Esophagus muscularis mucosa (tissue), 4 donors: ENCODE data around the gene LIN9. TPM values are rescaled to one million over a fixed set of nuclear protein-coding genes. Genes with fewer than 3 reads are reported as not detected.

Experiments
- DNase-seq: peaks from one replicate; pipeline ENCODE4 v3.0.0-alpha.2; 2017; ENCODE audit errors: extremely low spot score
- H3K27ac ChIP-seq, 4 donors: fragments of 200-600 bp; sonication (generic); replicated peaks in 1 of 4; 1 replicate in 3 of 4; 2 replicates in 1 of 4; pipeline ENCODE4 v1.5.1; 2016 to 2019; ENCODE audit warnings: mild to moderate bottlenecking in 1 of 4
- H3K27me3 ChIP-seq, 4 donors: fragments of 200-600 bp; sonication (generic); one replicate each; pipeline versions ENCODE4 v1.5.1 to v1.6.0; 2016 to 2019
- H3K36me3 ChIP-seq, 4 donors: fragments of 200-600 bp; sonication (generic); one replicate each; pipeline ENCODE4 v1.5.1; 2016 to 2019
- H3K4me1 ChIP-seq, 4 donors: fragments of 200-600 bp; sonication (generic); one replicate each; pipeline ENCODE4 v1.5.1; 2016 to 2019
- H3K4me3 ChIP-seq, 4 donors: fragments of 200-600 bp; sonication (generic); 1 replicate in 2 of 4; 2 replicates in 2 of 4; pipeline ENCODE4 v1.5.1; 2016 to 2019; ENCODE audit warnings: mild to moderate bottlenecking in 4 of 4, moderate library complexity in 1 of 4
- H3K9me3 ChIP-seq, 4 donors: fragments of 200-600 bp; sonication (generic); 1 replicate in 3 of 4; 2 replicates in 1 of 4; pipeline ENCODE4 v1.5.1; 2016 to 2019
- CTCF ChIP-seq, 3 experiments: fragments of 200-600 bp in 2 of 3; fragments of 450-650 bp in 1 of 3; sonication (generic) in 2 of 3; IDR thresholded peaks; one replicate each; pipeline ENCODE4 v1.5.1; 2017 to 2019; ENCODE audit warnings: antibody characterized with exemption in 3 of 3, mild to moderate bottlenecking in 2 of 3, moderate library complexity in 1 of 3
- EP300 ChIP-seq: sonication (generic); formaldehyde crosslinking; IDR thresholded peaks from one replicate; pipeline ENCODE4 v1.6.1; 2017; ENCODE audit warnings: antibody characterized with exemption
- POLR2A ChIP-seq: fragments of 450-650 bp; IDR thresholded peaks from one replicate; pipeline ENCODE4 v1.6.1; 2017; ENCODE audit warnings: antibody characterized with exemption, moderate library complexity, mild to moderate bottlenecking, low read depth
- POLR2AphosphoS5 ChIP-seq, 2 donors: sonication (generic); formaldehyde crosslinking; IDR thresholded peaks; one replicate each; pipeline ENCODE4 v1.6.1; 2017; ENCODE audit warnings: antibody characterized with exemption in 2 of 2
- WGBS: methylation state at CpG from one replicate; pipeline ENCODE4 v1.1.5; 2018; 5-methylcytosine and 5-hydroxymethylcytosine counted together
- intact Hi-C: fragments of 100-400 bp; cut with DNase I; formaldehyde crosslinking; loops from one replicate; pipeline ENCODE4 v1.15.1; 2023
- total RNA-seq, 4 donors: library from RNA; depleted of rRNA; stranded (reverse); fragments of >200 nt; gene quantifications; one replicate each; pipeline versions ENCODE4 v1.1.0 to v1.2.1, GENCODE V29; 2016

Gene LIN9
- total RNA-seq, 4 donors from 2014 or later, result 2.1 to 4.6 (median 2.8) TPM

- no peak for TF ChIP-seq POLR2AphosphoS5 (IDR thresholded peaks at IDR 0.05)
- no peak for TF ChIP-seq EP300
- DNase-seq, result no peak
- Histone ChIP-seq H3K4me1 (peaks cover 12 to 27% (median 18%) of the 10 kb centered on the region in 4 donors), H3K27ac (no peak overlapping the region), H3K27me3 (no peaks in the 10 kb centered on the region), H3K36me3 (no peaks in the 10 kb centered on the region), H3K4me3 (no peak overlapping the region), H3K9me3 (no peaks in the 10 kb centered on the region)
- 100% methylated on average over 2 of the region's 2 CpGs for WGBS
- intact Hi-C loops, result no loop called here
Measured at GRCh38 chr1:226312065-226312464, 3.1 kb upstream of the LIN9 start.

GRCh38 chr1:226311376-226311775 lies 2.4 kb upstream of the LIN9 start:
- over 99% methylated on average over 7 of the region's 7 CpGs for WGBS
- H3K27me3 ChIP-seq, result no peaks in the 10 kb centered on the region
- no peak overlapping the region for H3K27ac ChIP-seq
- no peak for DNase-seq
- TF ChIP-seq POLR2A (no peak), CTCF (IDR thresholded peaks at IDR 0.05) (no peak), EP300 (no peak), POLR2AphosphoS5 (IDR thresholded peaks at IDR 0.05) (no peak)
- H3K4me3 ChIP-seq, result no peak overlapping the region
- no peaks in the 10 kb centered on the region for H3K9me3 ChIP-seq
- no peaks in the 10 kb centered on the region for H3K36me3 ChIP-seq
- intact Hi-C loops, result no loop called here
- peaks cover 12 to 27% (median 18%) of the 10 kb centered on the region in 4 donors for H3K4me1 ChIP-seq

- Histone ChIP-seq H3K27ac (no peak overlapping the region), H3K36me3 (no peaks in the 10 kb centered on the region), H3K4me1 (peaks cover 12 to 27% (median 18%) of the 10 kb centered on the region in 4 donors), H3K9me3 (no peaks in the 10 kb centered on the region), H3K27me3 (no peaks in the 10 kb centered on the region), H3K4me3 (no peak overlapping the region)
- TF ChIP-seq EP300 (no peak), CTCF (IDR thresholded peaks at IDR 0.05) (no peak), POLR2AphosphoS5 (IDR thresholded peaks at IDR 0.05) (no peak), POLR2A (no peak)
- intact Hi-C loops, result no loop called here
- no peak for DNase-seq
- WGBS, result 81% methylated on average over 2 of the region's 2 CpGs
Measured at GRCh38 chr1:226310637-226311195, 1.8 kb upstream of the LIN9 start.

GRCh38 chr1:226310245-226310540 lies 1.2 kb upstream of the LIN9 start:
- Histone ChIP-seq H3K9me3 (no peaks in the 10 kb centered on the region), H3K27ac (peak overlapping the region in 3 of 4 donors; percentile 75 to 89 (median 77)), H3K4me3 (peak overlapping the region in 2 of 4 donors; percentile 67 to 90), H3K36me3 (no peaks in the 10 kb centered on the region), H3K4me1 (peaks cover 12 to 27% (median 18%) of the 10 kb centered on the region in 4 donors), H3K27me3 (no peaks in the 10 kb centered on the region)
- intact Hi-C loops, result no loop called here
- 79% methylated on average over 5 of the region's 5 CpGs for WGBS
- no peak for DNase-seq
- no peak for TF ChIP-seq CTCF (IDR thresholded peaks at IDR 0.05)
- no peak for TF ChIP-seq POLR2AphosphoS5 (IDR thresholded peaks at IDR 0.05)
- TF ChIP-seq POLR2A, result no peak
- TF ChIP-seq EP300, result no peak

GRCh38 chr1:226309398-226310244 lies 657 bp upstream of the LIN9 start:
- no peaks in the 10 kb centered on the region for H3K9me3 ChIP-seq

More at GRCh38 chr1:226309398-226310244, 657 bp upstream of the LIN9 start:
- Histone ChIP-seq H3K27ac (peak overlapping the region; percentile 75 to 89 (median 76)), H3K36me3 (no peaks in the 10 kb centered on the region), H3K4me3 (peak overlapping the region; percentile 67 to 98 (median 92)), H3K27me3 (no peaks in the 10 kb centered on the region), H3K4me1 (peaks cover 12 to 27% (median 18%) of the 10 kb centered on the region in 4 donors)
- no peak for DNase-seq
- 3% methylated on average over 36 of the region's 62 CpGs for WGBS
- intact Hi-C loops, result no loop called here
- TF ChIP-seq CTCF (IDR thresholded peaks at IDR 0.05) (peak; percentile 22 to 46 (median 22)), POLR2AphosphoS5 (IDR thresholded peaks at IDR 0.05) (peak in 1 of 2 donors; percentile 13), POLR2A (no peak)
